Loucy (cell line): ENCODE measurements around the gene MPC1.

Experiments used
- EZH2phosphoT487 ChIP-seq: fragments of 200-600 bp; IDR thresholded peaks from 2 replicates; pipeline ENCODE4 v1.6.1; 2018; ENCODE audit warnings: antibody characterized with exemption, mild to moderate bottlenecking, moderate library complexity, borderline replicate concordance
- TF ChIP-seq, protein P1 (sequence below): fragments of 200-600 bp; sonication (generic); conservative IDR thresholded peaks from 2 replicates; pipeline ENCODE4 v1.5.1; 2014; ENCODE audit warnings: mild to moderate bottlenecking, antibody characterized with exemption, low read length

DNA sequence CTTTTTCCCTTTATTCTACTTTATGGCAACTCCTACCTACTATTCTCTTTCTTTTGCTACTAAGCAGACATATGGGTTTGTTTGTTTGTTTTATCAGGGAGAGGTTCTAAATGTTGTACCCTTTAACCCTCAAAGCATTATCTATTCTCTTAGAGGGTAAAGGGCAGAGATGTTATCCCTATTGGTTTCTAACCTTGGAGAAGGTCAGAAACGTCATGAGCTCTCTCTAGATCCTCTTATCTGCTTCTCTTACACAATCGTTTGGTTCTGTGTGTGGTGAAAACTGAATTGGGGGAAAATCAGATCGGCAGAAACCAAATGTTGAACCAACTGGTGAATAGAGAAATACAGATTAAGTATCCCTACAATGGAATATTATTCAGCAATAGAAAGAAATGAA is 6.4 kb upstream of the MPC1 start:
- TF ChIP-seq, protein P1, sequence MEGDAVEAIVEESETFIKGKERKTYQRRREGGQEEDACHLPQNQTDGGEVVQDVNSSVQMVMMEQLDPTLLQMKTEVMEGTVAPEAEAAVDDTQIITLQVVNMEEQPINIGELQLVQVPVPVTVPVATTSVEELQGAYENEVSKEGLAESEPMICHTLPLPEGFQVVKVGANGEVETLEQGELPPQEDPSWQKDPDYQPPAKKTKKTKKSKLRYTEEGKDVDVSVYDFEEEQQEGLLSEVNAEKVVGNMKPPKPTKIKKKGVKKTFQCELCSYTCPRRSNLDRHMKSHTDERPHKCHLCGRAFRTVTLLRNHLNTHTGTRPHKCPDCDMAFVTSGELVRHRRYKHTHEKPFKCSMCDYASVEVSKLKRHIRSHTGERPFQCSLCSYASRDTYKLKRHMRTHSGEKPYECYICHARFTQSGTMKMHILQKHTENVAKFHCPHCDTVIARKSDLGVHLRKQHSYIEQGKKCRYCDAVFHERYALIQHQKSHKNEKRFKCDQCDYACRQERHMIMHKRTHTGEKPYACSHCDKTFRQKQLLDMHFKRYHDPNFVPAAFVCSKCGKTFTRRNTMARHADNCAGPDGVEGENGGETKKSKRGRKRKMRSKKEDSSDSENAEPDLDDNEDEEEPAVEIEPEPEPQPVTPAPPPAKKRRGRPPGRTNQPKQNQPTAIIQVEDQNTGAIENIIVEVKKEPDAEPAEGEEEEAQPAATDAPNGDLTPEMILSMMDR = no peak
- TF ChIP-seq EZH2phosphoT487 = no peak
